OCI-LY7 (cell line): Measurements from ENCODE around the gene TBC1D3B. TPM values are rescaled to one million over a fixed set of nuclear protein-coding genes. Genes with fewer than 3 reads are reported as not detected.
A peak's percentile ranks its signal among the peaks of the same experiment; 100 is the strongest.

Source experiments
- BruUV-seq: library from RNA; stranded (reverse); fragments of 400-500 nt; replicated peaks from 2 replicates; lab custom pipeline; 2021; lab: Mats Ljungman, UMichigan
- CTCF ChIA-PET: fragments of 300-600 bp; sonication (Branson Sonifier 250); formaldehyde crosslinking; loops from one replicate; lab custom pipeline; 2022; ENCODE audit warnings: antibody characterized with exemption; ENCODE audit not compliant: unreplicated experiment; lab: Charles Lee
- POLR2A ChIA-PET: fragments of 300-600 bp; sonication (Branson Sonifier 250); formaldehyde crosslinking; loops from one replicate; lab custom pipeline; 2022; ENCODE audit warnings: antibody characterized with exemption; lab: Charles Lee
- DNase-seq: peaks from one replicate; pipeline ENCODE4 v3.0.0-alpha.2; 2015; ENCODE audit warnings: low spot score
- H2AFZ ChIP-seq: fragments of 200-600 bp; sonication (generic), shearing (Covaris generic); 2 replicates; pipeline ENCODE4 v1.6.1; 2014; ENCODE audit warnings: mild to moderate bottlenecking, antibody characterized with exemption, low read length, moderate library complexity
- H3K27ac ChIP-seq: fragments of 200-600 bp; sonication (generic); 2 replicates; pipeline ENCODE4 v1.5.1; 2014; ENCODE audit warnings: mixed run types, low read depth, mild to moderate bottlenecking, moderate library complexity, low read length, inconsistent platforms; ENCODE audit not compliant: poor library complexity, severe bottlenecking
- H3K36me3 ChIP-seq: fragments of 200-600 bp; sonication (generic); 2 replicates; pipeline ENCODE4 v1.6.1; 2014; ENCODE audit warnings: mild to moderate bottlenecking, antibody characterized with exemption, low read length, moderate library complexity, mixed read lengths; ENCODE audit not compliant: insufficient read depth
- H3K4me1 ChIP-seq: fragments of 200-600 bp; sonication (generic); 2 replicates; pipeline ENCODE4 v1.5.1; 2014; ENCODE audit warnings: mild to moderate bottlenecking, low read length; ENCODE audit not compliant: insufficient read depth, poor library complexity, severe bottlenecking
- H3K4me2 ChIP-seq: fragments of 200-600 bp; sonication (generic); 2 replicates; pipeline ENCODE4 v1.6.1; 2014; ENCODE audit warnings: mild to moderate bottlenecking, low read length
- H3K4me3 ChIP-seq: fragments of 200-600 bp; sonication (generic); 2 replicates; pipeline ENCODE4 v1.5.1; 2014; ENCODE audit warnings: mild to moderate bottlenecking, low read depth, low read length; ENCODE audit not compliant: poor library complexity, severe bottlenecking
- H3K79me2 ChIP-seq: fragments of 200-600 bp; sonication (generic); 2 replicates; pipeline ENCODE4 v1.6.1; 2016; ENCODE audit warnings: low read depth, mild to moderate bottlenecking, low read length, moderate library complexity, mixed read lengths; ENCODE audit not compliant: insufficient read depth
- H3K9me2 ChIP-seq: fragments of 200-600 bp; sonication (generic); 2 replicates; pipeline ENCODE4 v1.6.1; 2016; ENCODE audit warnings: mild to moderate bottlenecking, low read length, mixed read lengths; ENCODE audit not compliant: insufficient read depth
- H3K9me3 ChIP-seq: fragments of 200-600 bp; sonication (generic); 2 replicates; pipeline ENCODE4 v1.6.1; 2014; ENCODE audit warnings: mild to moderate bottlenecking, mixed run types, low read length, mixed read lengths
- H4K20me1 ChIP-seq: fragments of 200-600 bp; sonication (generic); 2 replicates; pipeline ENCODE4 v1.6.1; 2014; ENCODE audit warnings: mild to moderate bottlenecking, antibody characterized with exemption, low read length, moderate library complexity, mixed read lengths; ENCODE audit not compliant: insufficient read depth
- CTCF ChIP-seq: fragments of 200-600 bp; sonication (generic); conservative IDR thresholded peaks from 2 replicates; pipeline ENCODE4 v1.5.1; 2014; ENCODE audit warnings: mild to moderate bottlenecking, antibody characterized with exemption, low read length, moderate library complexity, mixed read lengths
- EZH2phosphoT487 ChIP-seq: fragments of 200-600 bp; sonication (generic); IDR thresholded peaks from 2 replicates; pipeline ENCODE4 v1.6.1; 2018; ENCODE audit warnings: low read depth, borderline replicate concordance, mild to moderate bottlenecking, mixed run types, antibody characterized with exemption, low read length, moderate library complexity, mixed read lengths
- intact Hi-C: fragments of 100-400 bp; cut with micrococcal nuclease; formaldehyde crosslinking; loops from one replicate; pipeline ENCODE4 v1.10.0; 2022; ENCODE audit not compliant: unreplicated experiment
- total RNA-seq, 2 experiments: library from RNA; depleted of rRNA in 1 of 2; stranded (reverse); fragments of >200 nt in 1 of 2; shearing (Covaris generic) in 1 of 2; gene quantifications; 2 replicates each; pipeline ENCODE4 v1.2.3, GENCODE V29; 2014 to 2022

The TBC1D3B gene
- total RNA-seq, 2 experiments from 2014 or later, result 3.0 to 13.8 TPM

- Histone ChIP-seq H3K36me3 (no peaks in the 10 kb centered on the region), H3K4me3 (no peak overlapping the region), H3K9me2 (no peaks in the 10 kb centered on the region), H4K20me1 (no peaks in the 10 kb centered on the region), H3K4me2 (no peak overlapping the region), H3K4me1 (no peaks in the 10 kb centered on the region), H3K79me2 (no peaks in the 10 kb centered on the region), H3K27ac (no peak overlapping the region), H2AFZ (no peak overlapping the region; the same call in 1 of the 2 replicates), H3K9me3 (no peaks in the 10 kb centered on the region)
- intact Hi-C loops, result loop anchor here (1.0 to 2.0 kb wide), 3 partner anchors 36 to 179 kb away; no protein-coding TSS in a partner anchor
- ChIA-PET CTCF (interaction anchor here (1.6 kb wide), 1 partner anchor 179 kb away, joined by 7 read pairs; no protein-coding TSS in a partner anchor), POLR2A (interaction anchor here (1.3 kb wide), 1 partner anchor 38 kb away, joined by 3 read pairs; no protein-coding TSS in a partner anchor)
- TF ChIP-seq EZH2phosphoT487 (no peak), CTCF (peak; percentile 100)
- no TSS peak for BruUV-seq
- peak; percentile 75 for DNase-seq
Measured at GRCh38 chr17:36148559-36149295, 27.7 kb downstream of the TBC1D3B start.

GRCh38 chr17:36147601-36148000, 28.8 kb downstream of the TBC1D3B start:
- intact Hi-C loops, result no loop called here
- no peak for DNase-seq
- POLR2A ChIA-PET, result interaction anchor here (0.6 to 0.9 kb wide), 2 partner anchors 17 to 176 kb away, joined by 3 read pairs; no protein-coding TSS in a partner anchor
- TF ChIP-seq EZH2phosphoT487, result no peak
- TF ChIP-seq CTCF, result no peak
- Histone ChIP-seq H3K9me3 (no peaks in the 10 kb centered on the region), H2AFZ (no peak overlapping the region), H3K4me2 (no peak overlapping the region), H3K79me2 (no peaks in the 10 kb centered on the region), H3K27ac (no peak overlapping the region), H3K9me2 (no peaks in the 10 kb centered on the region), H3K4me3 (no peak overlapping the region), H3K36me3 (no peaks in the 10 kb centered on the region), H4K20me1 (no peaks in the 10 kb centered on the region), H3K4me1 (no peaks in the 10 kb centered on the region)
- CTCF ChIA-PET, result no interaction called here
- BruUV-seq, result no TSS peak
